Kidney glomerular epithelial cell (primary cell): ENCODE data around the gene FHIT.
A peak's percentile ranks its signal among the peaks of the same experiment; 100 is the strongest.

ENCODE experiments used
- DNase-seq: peaks from one replicate; lab custom pipeline; 2025; lab: John Stamatoyannopoulos, UW

FHIT gene

GRCh38 chr3:60102154-60102553, 1149.1 kb downstream of the FHIT start:
- DNase-seq, result no peak

GRCh38 chr3:60101621-60102020, 1149.6 kb downstream of the FHIT start:
- DNase-seq, result no peak

DNA sequence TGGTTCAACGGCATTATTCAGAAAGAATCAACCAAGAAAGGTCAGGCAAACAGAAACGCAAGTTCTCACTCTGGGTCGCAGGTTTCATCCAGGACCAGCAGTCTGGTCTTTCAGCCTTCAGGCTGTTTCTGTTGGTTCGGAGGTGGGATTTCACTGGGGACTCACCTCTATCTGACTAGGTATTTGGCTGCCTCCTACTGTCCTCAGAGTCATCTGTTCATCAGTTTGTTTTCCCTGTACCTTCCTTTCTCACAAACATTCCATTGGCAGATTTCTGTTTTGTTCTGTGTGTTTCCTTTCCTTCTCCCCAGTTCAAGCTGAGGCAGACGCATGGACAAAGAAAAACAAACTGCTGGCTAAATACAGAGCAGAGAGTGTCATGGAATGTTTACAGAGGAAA, 1154.8 kb downstream of the FHIT start:
- DNase-seq, result no peak

DNA sequence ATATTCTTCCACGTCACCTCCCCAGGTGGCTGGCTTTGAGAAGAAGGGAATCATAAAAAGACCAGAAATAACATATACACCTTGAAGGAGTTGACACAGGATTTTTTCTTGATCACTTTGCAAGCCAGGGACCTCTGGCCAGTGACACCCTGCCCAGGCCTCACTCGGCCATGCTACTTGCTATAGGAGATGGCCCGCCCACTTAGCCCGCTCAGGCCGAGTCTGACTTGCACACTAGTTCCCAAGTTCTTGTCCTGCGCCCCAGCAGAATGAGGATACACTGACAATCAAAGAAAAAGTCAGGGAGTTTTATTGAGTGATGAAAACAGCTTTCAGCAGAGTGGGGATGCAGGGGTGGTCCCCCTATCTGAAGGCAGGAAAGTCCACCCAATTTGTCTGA, 1155.3 kb downstream of the FHIT start:
- no peak for DNase-seq

GRCh38 chr3:60095516-60095915, 1155.7 kb downstream of the FHIT start:
- DNase-seq, result no peak

GRCh38 chr3:60094392-60094947, 1156.8 kb downstream of the FHIT start:
- DNase-seq, result no peak

DNA sequence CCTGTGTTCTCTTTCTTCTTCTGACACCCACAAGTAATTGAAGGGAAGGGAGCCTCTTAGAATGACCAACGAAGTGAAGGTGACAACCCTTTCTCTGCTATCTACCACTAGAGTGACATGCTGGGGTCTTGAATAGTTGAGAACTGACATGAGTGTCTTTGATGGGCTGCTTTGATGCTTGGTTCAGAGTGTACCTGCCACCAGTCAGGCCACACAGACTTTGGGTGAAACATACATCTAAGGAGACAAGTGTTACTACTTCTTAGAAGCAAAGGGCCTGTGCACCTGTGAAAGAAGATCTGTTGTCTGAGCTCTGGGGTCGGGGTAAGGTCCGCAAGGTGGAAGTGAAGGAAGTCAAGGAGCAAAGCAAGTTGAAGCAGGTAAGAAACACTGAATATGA, 1160.7 kb downstream of the FHIT start:
- no peak for DNase-seq

- no peak for DNase-seq
Observed at GRCh38 chr3:60086811-60087210, 1164.4 kb downstream of the FHIT start.

DNA sequence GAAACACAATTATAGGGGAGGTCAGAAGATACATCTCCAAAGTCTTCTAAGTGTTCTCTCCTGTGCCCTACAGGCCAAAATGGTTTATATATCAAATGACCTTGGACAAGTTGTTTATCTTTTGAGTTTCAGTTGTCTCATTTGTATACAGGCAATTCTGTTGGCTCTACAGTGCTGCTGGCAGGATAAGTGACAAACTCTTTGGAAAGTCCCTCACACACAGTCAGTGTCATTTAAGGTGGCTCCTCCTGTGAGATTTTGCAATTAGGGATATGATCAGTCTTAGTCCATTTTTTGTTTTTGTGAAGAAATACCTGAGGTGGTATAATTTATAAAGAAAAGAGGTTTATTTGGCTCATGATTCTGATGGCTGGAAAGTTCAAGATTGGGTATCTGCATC, 1165.6 kb downstream of the FHIT start:
- no peak for DNase-seq

DNA sequence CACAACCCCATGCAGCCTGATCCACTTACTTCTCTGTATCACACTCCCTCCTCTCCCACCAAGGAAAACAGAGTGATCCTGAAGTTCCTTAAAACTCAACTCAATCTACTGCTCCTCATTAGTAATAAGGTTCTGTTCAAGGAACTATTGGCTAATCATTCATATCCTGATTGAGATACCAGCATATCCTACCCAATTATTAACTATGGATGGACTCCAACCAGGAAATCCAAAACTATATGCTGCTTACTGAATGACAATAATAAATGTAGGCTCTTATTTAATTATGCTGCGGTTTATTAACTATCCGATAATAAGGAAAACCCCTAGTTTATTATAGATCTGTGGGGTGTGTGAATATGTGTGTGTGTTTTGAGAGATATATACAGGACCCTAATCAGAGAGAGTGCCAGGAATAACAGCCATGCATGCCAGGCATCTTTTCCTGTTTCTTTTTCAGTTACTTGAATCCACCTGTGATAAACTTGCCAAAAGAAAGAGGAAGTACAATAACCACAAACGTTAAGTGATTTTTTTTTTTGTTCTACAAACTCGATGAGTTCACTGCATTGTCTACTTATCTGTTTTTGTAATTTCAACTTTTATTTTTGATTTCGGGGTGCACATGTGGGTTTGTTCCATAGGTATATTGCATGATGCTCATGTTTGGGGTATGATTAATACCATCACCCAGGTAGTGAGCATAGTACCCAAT, 1169.7 kb downstream of the FHIT start:
- no peak for DNase-seq

- no peak for DNase-seq
Observed at GRCh38 chr3:60080648-60081047, 1170.6 kb downstream of the FHIT start.

GRCh38 chr3:60079076-60079475, 1172.2 kb downstream of the FHIT start:
- DNase-seq, result no peak

- no peak for DNase-seq
Observed at GRCh38 chr3:60076331-60076730, 1174.9 kb downstream of the FHIT start.

GRCh38 chr3:60073942-60074341, 1177.3 kb downstream of the FHIT start:
- no peak for DNase-seq

DNA sequence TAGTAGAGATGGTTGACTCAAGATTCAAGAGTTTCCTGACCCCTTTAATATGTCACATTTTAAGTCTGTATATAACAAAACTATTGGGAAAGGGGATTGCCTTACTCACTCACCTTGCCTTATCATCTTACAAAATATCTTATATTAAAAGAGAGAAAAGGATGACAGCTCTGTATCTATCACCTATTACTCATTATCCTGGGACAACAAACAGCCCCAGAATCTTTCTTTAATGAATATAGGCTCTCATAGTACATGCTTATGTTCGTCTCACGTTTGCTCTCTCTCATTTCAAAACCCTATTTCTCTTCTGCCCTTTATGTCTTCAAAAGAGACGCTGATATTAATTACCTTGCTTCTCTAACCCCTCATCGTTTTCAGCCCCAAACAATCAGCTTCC, 1178.0 kb downstream of the FHIT start:
- no peak for DNase-seq

DNA sequence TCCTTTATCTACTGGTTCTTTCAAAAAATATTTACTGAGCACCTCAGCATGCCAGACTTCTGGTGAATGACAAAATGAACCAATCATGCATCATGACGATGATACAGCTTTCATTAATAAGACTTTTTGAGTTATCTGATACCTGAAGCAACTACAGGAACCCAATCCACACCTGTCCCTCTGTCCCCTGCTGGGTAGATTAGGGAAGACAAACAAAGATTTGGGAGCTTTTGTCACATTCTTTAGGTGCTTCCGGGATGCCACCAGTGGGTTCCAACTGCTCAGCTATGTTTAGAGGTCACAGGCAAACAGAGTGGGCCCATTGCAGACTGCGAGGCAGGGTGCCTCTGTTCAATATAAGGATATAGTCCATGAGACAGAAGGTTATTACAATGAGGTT, 1180.9 kb downstream of the FHIT start:
- no peak for DNase-seq

- no peak for DNase-seq
Observed at GRCh38 chr3:60065227-60065868, 1185.9 kb downstream of the FHIT start.

DNA sequence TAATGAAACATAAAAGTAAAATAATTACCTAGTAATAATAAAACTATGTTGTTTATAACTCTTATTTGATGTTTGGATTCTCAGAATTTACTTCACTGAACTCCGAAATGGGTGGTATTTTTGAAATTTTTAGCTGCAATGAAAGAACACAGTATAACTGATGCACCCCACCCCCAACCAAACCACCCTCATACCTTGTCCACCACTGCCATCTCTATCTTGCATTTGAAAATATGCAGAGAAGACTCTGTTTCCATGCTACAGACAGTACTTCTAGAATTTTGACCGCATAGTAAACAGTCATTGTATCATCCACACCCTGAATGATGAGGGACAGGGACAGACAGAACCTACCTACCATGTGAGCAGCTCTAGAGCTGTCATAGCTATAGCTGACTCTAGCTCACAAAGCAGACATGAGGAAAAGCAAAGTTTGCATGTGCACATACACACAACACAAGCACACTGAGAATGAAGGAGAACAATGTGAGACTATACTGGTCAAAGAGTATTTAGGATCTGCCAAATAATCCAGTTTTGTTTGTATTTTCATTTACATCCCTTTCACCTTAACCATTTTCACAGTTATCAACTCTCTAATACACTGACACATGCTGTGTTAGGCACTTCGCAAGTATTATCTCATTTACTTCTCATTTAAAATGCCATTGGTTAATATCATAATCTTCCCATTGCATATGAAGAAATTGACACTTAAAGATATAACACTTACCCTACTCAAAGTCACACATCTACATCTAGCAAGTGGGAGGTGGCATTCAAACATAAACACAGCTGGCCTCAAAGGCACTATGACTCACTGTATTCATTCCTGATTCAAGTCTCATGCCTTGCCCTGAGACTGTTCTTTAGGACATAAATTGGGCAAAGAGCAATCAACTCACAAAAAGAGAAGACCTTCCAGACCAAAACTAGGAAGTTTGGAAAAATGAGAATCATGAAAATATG, 1186.8 kb downstream of the FHIT start:
- DNase-seq, result peak; percentile 28

- no peak for DNase-seq
Observed at GRCh38 chr3:60056404-60056803, 1194.8 kb downstream of the FHIT start.

DNA sequence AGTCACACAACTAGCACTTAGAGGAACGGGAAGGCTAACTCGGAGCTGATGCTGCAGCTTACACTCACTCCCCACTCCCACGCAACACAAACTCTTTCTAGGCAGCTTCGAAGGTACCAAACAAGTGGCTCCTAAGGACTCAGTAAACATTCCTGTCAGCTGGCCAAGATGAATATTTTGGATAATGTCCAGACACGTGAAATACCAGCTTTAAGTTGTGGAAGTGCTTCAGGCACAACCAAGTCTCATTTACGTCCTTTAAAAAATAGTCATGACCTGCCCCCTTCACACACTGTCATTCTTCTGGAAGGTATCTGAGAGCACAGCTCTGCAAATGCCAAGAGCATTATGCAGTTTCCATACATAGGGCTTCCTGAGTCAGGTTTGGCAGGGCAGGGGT, 1195.5 kb downstream of the FHIT start:
- DNase-seq, result no peak

DNA sequence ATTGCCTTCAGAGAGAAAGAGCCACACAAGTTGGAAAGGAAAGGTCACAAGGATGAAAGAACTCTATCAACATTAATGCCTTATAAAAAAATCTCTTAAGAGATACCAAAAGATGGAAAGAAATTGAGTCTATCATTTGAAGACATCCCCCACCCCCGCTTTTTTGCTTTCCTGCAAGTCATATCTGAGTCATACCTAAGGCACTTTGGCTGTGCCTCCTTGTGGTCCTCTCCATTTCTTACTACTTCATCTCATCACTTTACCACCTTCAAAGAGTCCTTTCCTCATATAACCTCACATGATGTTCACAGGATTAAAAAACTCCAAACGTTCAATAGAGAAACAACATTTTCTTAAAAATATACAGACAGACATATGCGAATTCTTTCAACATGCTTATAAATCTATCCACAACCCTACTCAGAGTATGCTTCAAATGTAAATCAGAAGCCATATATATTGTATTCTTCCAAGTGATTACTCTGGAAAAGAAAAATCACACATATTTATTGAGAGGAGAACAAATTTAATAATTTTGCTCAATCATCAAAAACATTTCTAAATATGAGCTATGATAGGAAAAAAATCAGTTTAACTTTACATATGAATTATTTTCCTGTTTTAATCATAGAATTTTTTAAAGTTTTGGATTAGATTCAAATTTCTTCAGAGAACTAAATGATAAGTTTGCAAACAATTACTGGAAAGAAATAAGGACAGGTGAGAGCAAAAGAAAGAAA, 1197.6 kb downstream of the FHIT start:
- peak; percentile 21 for DNase-seq

DNA sequence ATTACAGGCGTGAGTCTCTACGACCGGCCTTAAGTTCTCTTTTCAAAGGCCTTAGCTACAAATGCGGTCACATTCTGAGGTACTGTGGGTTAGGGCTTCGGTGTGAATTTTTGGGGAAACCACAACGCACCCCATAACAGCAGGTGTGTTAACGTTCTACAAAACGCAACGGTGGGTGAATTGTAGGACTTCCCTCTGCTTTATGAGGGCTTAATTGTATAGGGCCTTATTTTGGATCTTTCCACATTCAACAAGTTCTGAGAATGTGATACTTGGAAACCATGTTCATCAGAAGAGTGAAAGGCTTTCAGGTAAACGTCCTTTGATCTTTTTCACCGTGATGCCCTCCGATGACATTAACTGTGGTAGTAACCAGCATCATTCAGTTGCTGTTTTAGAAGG, 1202.8 kb downstream of the FHIT start:
- DNase-seq, result no peak
